C4-2B (cell line): ENCODE data around the gene CACNG6.

ENCODE experiments used
- CTCF ChIP-seq: fragments of 450-650 bp; conservative IDR thresholded peaks from 2 replicates; pipeline ENCODE4 v1.5.1; 2017; ENCODE audit warnings: mild to moderate bottlenecking
- ZFX ChIP-seq: fragments of 450-650 bp; IDR thresholded peaks from 2 replicates; pipeline ENCODE4 v1.6.1; 2017

GRCh38 chr19:53951436-53951835 lies 40.0 kb upstream of the CACNG6 start:
- TF ChIP-seq CTCF (no peak), ZFX (no peak)
